ENCODE results near the gene LRP6.

Gene LRP6

GRCh38 chr12:12083688-12084087 is 183.2 kb downstream of the LRP6 start:
- TF ChIP-seq GATA3 (IDR thresholded peaks at IDR 0.05; ENCODE audit: low read depth, low read length): no peak
- TF ChIP-seq GATA2 (IDR thresholded peaks at IDR 0.05; ENCODE audit: low read depth, low read length): no peak

- no peak for TF ChIP-seq GATA2 (IDR thresholded peaks at IDR 0.05; ENCODE audit: low read depth, low read length)
- no peak for TF ChIP-seq GATA3 (IDR thresholded peaks at IDR 0.05; ENCODE audit: low read depth, low read length)
These were observed 184.9 kb downstream of the LRP6 start for GRCh38 chr12:12081836-12082497.

- TF ChIP-seq GATA2 (IDR thresholded peaks at IDR 0.05; ENCODE audit: low read depth, low read length) (no peak), GATA3 (IDR thresholded peaks at IDR 0.05; ENCODE audit: low read depth, low read length) (no peak)
These were observed 187.6 kb downstream of the LRP6 start for GRCh38 chr12:12079291-12079690.

GRCh38 chr12:12072064-12072760 is 194.6 kb downstream of the LRP6 start:
- no peak for TF ChIP-seq GATA2 (IDR thresholded peaks at IDR 0.05; ENCODE audit: low read depth, low read length)
- no peak for TF ChIP-seq GATA3 (IDR thresholded peaks at IDR 0.05; ENCODE audit: low read depth, low read length)

DNA sequence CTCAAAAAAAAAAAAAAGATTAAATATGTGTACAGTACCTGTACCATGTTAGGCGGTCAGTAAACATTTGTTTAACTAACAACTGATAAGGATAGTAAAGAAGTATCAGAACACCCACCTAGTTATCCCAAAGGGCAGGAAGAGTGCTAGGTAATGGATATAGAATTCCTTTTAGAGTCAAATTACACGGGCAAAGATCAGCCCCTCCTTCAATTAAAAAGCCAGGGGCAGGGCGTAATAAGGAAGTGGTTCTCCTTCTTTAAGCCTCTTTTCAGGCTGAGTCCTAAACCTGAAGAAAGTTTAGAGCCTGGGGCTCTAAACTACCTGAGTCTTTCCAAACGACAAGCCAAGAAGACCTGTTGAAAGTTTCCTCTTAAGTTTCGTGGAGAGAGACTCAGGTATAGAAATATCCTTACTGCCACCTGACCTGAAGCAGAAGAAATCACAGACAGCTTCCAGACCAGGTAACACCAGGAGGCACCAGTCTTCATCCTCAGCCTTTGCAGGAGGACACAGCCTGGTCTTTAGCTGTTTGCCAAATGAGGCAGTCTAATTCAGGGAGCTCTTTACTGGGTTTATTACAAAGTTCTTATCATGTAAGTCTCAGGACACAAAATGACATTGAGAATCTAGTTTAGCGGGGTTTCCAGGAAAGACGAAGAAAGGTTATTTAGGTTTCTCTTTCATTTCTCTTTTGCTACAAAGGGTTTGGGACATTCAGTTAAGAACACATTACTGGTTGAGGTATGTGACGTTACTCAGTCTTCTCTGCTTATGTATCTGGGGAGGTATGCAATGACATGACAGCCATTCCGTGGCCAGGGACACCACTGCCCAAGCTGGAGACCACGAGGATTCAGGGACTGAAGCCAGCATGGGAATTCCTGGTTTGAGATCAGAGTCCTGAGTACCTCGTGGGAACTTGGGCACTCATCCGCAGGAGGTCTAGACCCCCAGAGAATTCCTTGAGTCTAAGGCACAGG is 195.9 kb downstream of the LRP6 start, which contains the start of gene BCL2L14:
BCL2L14 (plus strand) TSS at position 266 of the 983 bp plus-strand sequence. CDS start 8,367 bp downstream, outside the sequence.
- TF ChIP-seq GATA3 (IDR thresholded peaks at IDR 0.05; ENCODE audit: low read depth, low read length) (no peak), GATA2 (IDR thresholded peaks at IDR 0.05; ENCODE audit: low read depth, low read length) (no peak)

- TF ChIP-seq GATA3 (IDR thresholded peaks at IDR 0.05; ENCODE audit: low read depth, low read length) (no peak), GATA2 (IDR thresholded peaks at IDR 0.05; ENCODE audit: low read depth, low read length) (no peak)
These were observed 196.9 kb downstream of the LRP6 start for GRCh38 chr12:12069821-12070548.

GRCh38 chr12:12068751-12069150 is 198.1 kb downstream of the LRP6 start:
- TF ChIP-seq GATA3 (IDR thresholded peaks at IDR 0.05; ENCODE audit: low read depth, low read length) (no peak), GATA2 (IDR thresholded peaks at IDR 0.05; ENCODE audit: low read depth, low read length) (no peak)

Data from SH-SY5Y (cell line).